HG03095 (cell line): Measurements from ENCODE around the gene CCNL1.
A peak's percentile ranks its signal among the peaks of the same experiment; 100 is the strongest.
"Not testable (repeated sequence)": the region's sequence is repeated elsewhere in the genome, so short reads cannot be mapped to it uniquely, and the experiment has no call there.

ENCODE experiments used
- ATAC-seq: cut with Tn5 transposase; IDR thresholded peaks from one replicate; pipeline ENCODE4 v1.9.1; 2021; ENCODE audit warnings: moderate library complexity; ENCODE audit not compliant: unreplicated experiment

The CCNL1 gene

GRCh38 chr3:157104928-157105652 is 54.9 kb downstream of the CCNL1 start:
- peak; percentile 50 for ATAC-seq

- ATAC-seq = no peak
Observed at GRCh38 chr3:157104521-157104920, 55.4 kb downstream of the CCNL1 start.

GRCh38 chr3:157103860-157104259 is 56.1 kb downstream of the CCNL1 start:
- no peak for ATAC-seq

GRCh38 chr3:157103280-157103679 is 56.7 kb downstream of the CCNL1 start:
- peak; percentile 81 for ATAC-seq

- not testable (repeated sequence) for ATAC-seq
Observed at GRCh38 chr3:157102595-157102994, 57.4 kb downstream of the CCNL1 start.

GRCh38 chr3:157102098-157102497 is 57.8 kb downstream of the CCNL1 start:
- ATAC-seq = no peak

GRCh38 chr3:157101486-157101885 is 58.5 kb downstream of the CCNL1 start:
- ATAC-seq = no peak

GRCh38 chr3:157100608-157101396 is 59.1 kb downstream of the CCNL1 start:
- ATAC-seq = no peak

GRCh38 chr3:157100096-157100477 is 59.9 kb downstream of the CCNL1 start:
- no peak for ATAC-seq

GRCh38 chr3:157099326-157100095 is 60.4 kb downstream of the CCNL1 start:
- no peak for ATAC-seq

GRCh38 chr3:157098823-157099185 is 61.1 kb downstream of the CCNL1 start:
- ATAC-seq = no peak

- no peak for ATAC-seq
Observed at GRCh38 chr3:157098121-157098822, 61.7 kb downstream of the CCNL1 start.
